ENCODE measurements around the gene SFPQ.

SFPQ gene

GRCh38 chr1:35181790-35182455 is 11.0 kb downstream of the SFPQ start:
- H3K36me3 ChIP-seq (ENCODE audit: insufficient read depth, low read length): peaks cover 100% of the 10 kb centered on the region
- peak overlapping the region; percentile 17; the same call in 1 of the 2 replicates for H3K4me2 ChIP-seq (ENCODE audit: insufficient read depth, low read length)

GRCh38 chr1:35180776-35181374 is 12.1 kb downstream of the SFPQ start:
- Histone ChIP-seq H3K27ac (ENCODE audit: low read length) (no peak overlapping the region), H4K20me1 (ENCODE audit: insufficient read depth, low read length) (peaks cover 91% of the 10 kb centered on the region), H3K79me2 (ENCODE audit: insufficient read depth, low read length) (peaks cover 78% of the 10 kb centered on the region), H2AFZ (ENCODE audit: low read depth, low read length) (no peak overlapping the region), H3K27me3 (ENCODE audit: insufficient read depth, low read length, poor library complexity) (no peaks in the 10 kb centered on the region), H3K9me3 (ENCODE audit: insufficient read depth, low read length, severe bottlenecking) (no peaks in the 10 kb centered on the region), H3K36me3 (ENCODE audit: insufficient read depth, low read length) (peaks cover 99% of the 10 kb centered on the region), H3K4me1 (ENCODE audit: insufficient read depth, low read length) (peaks cover 27% of the 10 kb centered on the region), H3K4me3 (ENCODE audit: low read depth in 1 of 2, low read length in 2 of 2) (no peak overlapping the region), H3K4me2 (ENCODE audit: insufficient read depth, low read length) (peak overlapping the region; percentile 7; the same call in 1 of the 2 replicates), H3K9ac (ENCODE audit: low read depth, low read length) (no peak overlapping the region)
- no peak for DNase-seq
- TF ChIP-seq, protein P1, sequence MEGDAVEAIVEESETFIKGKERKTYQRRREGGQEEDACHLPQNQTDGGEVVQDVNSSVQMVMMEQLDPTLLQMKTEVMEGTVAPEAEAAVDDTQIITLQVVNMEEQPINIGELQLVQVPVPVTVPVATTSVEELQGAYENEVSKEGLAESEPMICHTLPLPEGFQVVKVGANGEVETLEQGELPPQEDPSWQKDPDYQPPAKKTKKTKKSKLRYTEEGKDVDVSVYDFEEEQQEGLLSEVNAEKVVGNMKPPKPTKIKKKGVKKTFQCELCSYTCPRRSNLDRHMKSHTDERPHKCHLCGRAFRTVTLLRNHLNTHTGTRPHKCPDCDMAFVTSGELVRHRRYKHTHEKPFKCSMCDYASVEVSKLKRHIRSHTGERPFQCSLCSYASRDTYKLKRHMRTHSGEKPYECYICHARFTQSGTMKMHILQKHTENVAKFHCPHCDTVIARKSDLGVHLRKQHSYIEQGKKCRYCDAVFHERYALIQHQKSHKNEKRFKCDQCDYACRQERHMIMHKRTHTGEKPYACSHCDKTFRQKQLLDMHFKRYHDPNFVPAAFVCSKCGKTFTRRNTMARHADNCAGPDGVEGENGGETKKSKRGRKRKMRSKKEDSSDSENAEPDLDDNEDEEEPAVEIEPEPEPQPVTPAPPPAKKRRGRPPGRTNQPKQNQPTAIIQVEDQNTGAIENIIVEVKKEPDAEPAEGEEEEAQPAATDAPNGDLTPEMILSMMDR (IDR thresholded peaks at IDR 0.05; ENCODE audit: borderline replicate concordance, extremely low read depth, low read length, poor library complexity, severe bottlenecking): no peak
- no peak for TF ChIP-seq EZH2 (IDR thresholded peaks at IDR 0.05; ENCODE audit: borderline replicate concordance, low read depth, low read length, severe bottlenecking)
- peak; percentile 13; the same call in 1 of the 3 replicates for ATAC-seq (ENCODE audit: insufficient read depth, low read depth)

More at GRCh38 chr1:35181790-35182455, 11.0 kb downstream of the SFPQ start:
- H3K27ac ChIP-seq (ENCODE audit: low read length): no peak overlapping the region
- ATAC-seq (ENCODE audit: insufficient read depth, low read depth) (0 out of 3 replicates have a peak, but pooled peaks have one; percentile 15), DNase-seq (no peak)
- no peak for TF ChIP-seq EZH2 (IDR thresholded peaks at IDR 0.05; ENCODE audit: borderline replicate concordance, low read depth, low read length, severe bottlenecking)
- TF ChIP-seq, protein P1 (IDR thresholded peaks at IDR 0.05; ENCODE audit: borderline replicate concordance, extremely low read depth, low read length, poor library complexity, severe bottlenecking): no peak
- peaks cover 88% of the 10 kb centered on the region for H3K79me2 ChIP-seq (ENCODE audit: insufficient read depth, low read length)
- H3K4me3 ChIP-seq (ENCODE audit: low read depth in 1 of 2, low read length in 2 of 2): no peak overlapping the region
- H4K20me1 ChIP-seq (ENCODE audit: insufficient read depth, low read length): peaks cover 94% of the 10 kb centered on the region
- H3K9ac ChIP-seq (ENCODE audit: low read depth, low read length): no peak overlapping the region
- peaks cover 37% of the 10 kb centered on the region for H3K4me1 ChIP-seq (ENCODE audit: insufficient read depth, low read length)
- H3K27me3 ChIP-seq (ENCODE audit: insufficient read depth, low read length, poor library complexity): no peaks in the 10 kb centered on the region
- H2AFZ ChIP-seq (ENCODE audit: low read depth, low read length): no peak overlapping the region
- no peaks in the 10 kb centered on the region for H3K9me3 ChIP-seq (ENCODE audit: insufficient read depth, low read length, severe bottlenecking)

- Histone ChIP-seq H3K4me3 (ENCODE audit: low read depth in 1 of 2, low read length in 2 of 2) (no peak overlapping the region), H3K79me2 (ENCODE audit: insufficient read depth, low read length) (peaks cover 68% of the 10 kb centered on the region), H3K27me3 (ENCODE audit: insufficient read depth, low read length, poor library complexity) (no peaks in the 10 kb centered on the region), H3K27ac (ENCODE audit: low read length) (no peak overlapping the region), H4K20me1 (ENCODE audit: insufficient read depth, low read length) (peaks cover 86% of the 10 kb centered on the region), H3K9ac (ENCODE audit: low read depth, low read length) (no peak overlapping the region), H3K4me1 (ENCODE audit: insufficient read depth, low read length) (peaks cover 19% of the 10 kb centered on the region), H3K4me2 (ENCODE audit: insufficient read depth, low read length) (peak overlapping the region; percentile 6; the same call in 1 of the 2 replicates), H3K36me3 (ENCODE audit: insufficient read depth, low read length) (peaks cover 94% of the 10 kb centered on the region), H3K9me3 (ENCODE audit: insufficient read depth, low read length, severe bottlenecking) (no peaks in the 10 kb centered on the region), H2AFZ (ENCODE audit: low read depth, low read length) (no peak overlapping the region)
- DNase-seq (no peak), ATAC-seq (ENCODE audit: insufficient read depth, low read depth) (no peak)
- TF ChIP-seq, protein P1 (IDR thresholded peaks at IDR 0.05; ENCODE audit: borderline replicate concordance, extremely low read depth, low read length, poor library complexity, severe bottlenecking): no peak
Measured at GRCh38 chr1:35179908-35180307, 13.0 kb downstream of the SFPQ start.

Measured in DND-41 (cell line).